Activated T-helper 17 cell treated with anti-CD3 and anti-CD28 coated beads, Interleukin-2, amount 50 U/mL, for 72 hours (primary cell): ENCODE measurements around the gene SNX21. TPM values are rescaled to one million over a fixed set of nuclear protein-coding genes. Genes with fewer than 3 reads are reported as not detected.
A peak's percentile ranks its signal among the peaks of the same experiment; 100 is the strongest.
"Not testable (repeated sequence)": the region's sequence is repeated elsewhere in the genome, so short reads cannot be mapped to it uniquely, and the experiment has no call there.

Source experiments
- ATAC-seq: fragments of 150-1000 bp; cut with Tn5 transposase; replicated peaks from 2 replicates; pipeline ENCODE4 v1.10.0; 2021; ENCODE audit warnings: mild to moderate bottlenecking, moderate library complexity
- H3K27ac Mint-ChIP-seq: one replicate; pipeline ENCODE4 v1.8.0; 2022; ENCODE audit warnings: mixed read lengths
- H3K27me3 Mint-ChIP-seq: one replicate; pipeline ENCODE4 v1.8.0; 2022; ENCODE audit warnings: mixed read lengths
- H3K36me3 Mint-ChIP-seq: one replicate; pipeline ENCODE4 v1.8.0; 2022; ENCODE audit warnings: low read depth, mild to moderate bottlenecking, mixed read lengths
- H3K4me1 Mint-ChIP-seq: one replicate; pipeline ENCODE4 v1.8.0; 2022; ENCODE audit warnings: mixed read lengths
- H3K4me3 Mint-ChIP-seq: one replicate; pipeline ENCODE4 v1.8.0; 2022; ENCODE audit warnings: mild to moderate bottlenecking, mixed read lengths
- H3K9me3 Mint-ChIP-seq: one replicate; pipeline ENCODE4 v1.8.0; 2022; ENCODE audit warnings: mixed read lengths
- total RNA-seq, 2 donors: library from RNA; stranded (reverse); gene quantifications; one replicate each; pipeline ENCODE4 v1.2.3, GENCODE V29; 2022

SNX21 gene
- total RNA-seq, 2 donors from 2014 or later, result 2.2 to 2.6 TPM

DNA sequence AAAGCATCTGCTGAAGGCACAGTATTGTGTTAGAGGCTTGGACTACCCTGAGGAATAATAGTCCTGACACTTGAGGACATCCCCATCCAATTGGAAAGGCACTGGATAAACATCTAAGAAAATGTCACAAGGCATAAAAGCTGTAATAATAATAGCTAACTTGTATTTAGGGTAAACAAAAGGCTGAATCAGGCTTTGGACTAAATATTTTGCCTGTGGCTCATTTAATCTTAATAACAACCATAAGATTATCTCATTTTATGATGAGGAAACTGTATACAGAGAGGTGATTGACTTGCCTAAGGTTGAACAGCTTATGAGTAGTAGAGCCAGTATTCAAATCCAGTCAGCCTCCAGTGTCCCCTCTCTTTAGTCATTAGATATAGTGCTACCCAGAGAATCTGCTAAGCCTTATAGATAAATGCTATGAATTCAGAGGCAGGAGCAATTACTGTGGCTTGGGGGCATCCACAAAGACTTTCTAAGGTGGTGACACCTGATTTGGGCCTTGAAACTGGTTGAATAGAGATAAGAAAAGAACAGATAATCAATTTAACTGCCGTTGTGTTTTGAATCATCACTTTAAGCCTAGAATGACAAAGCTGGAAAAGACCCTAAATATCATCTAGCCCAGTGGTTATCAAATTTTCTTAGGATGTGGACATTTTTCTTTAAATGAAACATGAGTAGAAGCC is 40.0 kb downstream of the SNX21 start:
- Mint-ChIP-seq H3K27me3 (no peaks in the 10 kb centered on the region), H3K36me3 (peaks cover 12% of the 10 kb centered on the region), H3K9me3 (no peaks in the 10 kb centered on the region), H3K4me3 (no peak overlapping the region), H3K27ac (no peak overlapping the region), H3K4me1 (no peaks in the 10 kb centered on the region)
- ATAC-seq, result no peak

DNA sequence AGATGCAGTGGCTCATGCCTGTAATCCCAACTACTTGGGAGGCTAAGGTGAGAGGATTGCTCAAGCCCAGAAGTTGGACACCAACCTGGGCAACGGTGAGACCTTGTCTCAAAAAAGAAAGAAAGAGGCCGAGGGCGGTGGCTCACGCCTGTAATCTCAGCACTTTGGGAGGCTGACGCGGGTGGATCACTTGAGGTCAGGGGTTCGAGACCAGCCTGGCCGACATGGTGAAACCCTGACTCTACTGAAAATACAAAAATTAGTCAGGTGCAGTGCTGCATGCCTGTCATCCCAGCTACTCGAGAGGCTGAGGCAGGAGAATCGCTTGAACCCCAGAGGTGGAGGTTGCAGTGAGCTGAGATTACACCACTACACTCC is 40.5 kb downstream of the SNX21 start:
- not testable (repeated sequence) for ATAC-seq, H3K4me1 Mint-ChIP-seq, H3K4me3 Mint-ChIP-seq, H3K9me3 Mint-ChIP-seq, H3K27me3 Mint-ChIP-seq, H3K27ac Mint-ChIP-seq
- H3K36me3 Mint-ChIP-seq, result peaks cover 12% of the 10 kb centered on the region

GRCh38 chr20:45874576-45874975 is 41.0 kb downstream of the SNX21 start:
- H3K9me3 Mint-ChIP-seq, result no peaks in the 10 kb centered on the region
- H3K36me3 Mint-ChIP-seq, result peaks cover 12% of the 10 kb centered on the region
- no peak for ATAC-seq
- no peaks in the 10 kb centered on the region for H3K4me1 Mint-ChIP-seq
- H3K27ac Mint-ChIP-seq, result no peak overlapping the region
- no peak overlapping the region for H3K4me3 Mint-ChIP-seq
- no peaks in the 10 kb centered on the region for H3K27me3 Mint-ChIP-seq

DNA sequence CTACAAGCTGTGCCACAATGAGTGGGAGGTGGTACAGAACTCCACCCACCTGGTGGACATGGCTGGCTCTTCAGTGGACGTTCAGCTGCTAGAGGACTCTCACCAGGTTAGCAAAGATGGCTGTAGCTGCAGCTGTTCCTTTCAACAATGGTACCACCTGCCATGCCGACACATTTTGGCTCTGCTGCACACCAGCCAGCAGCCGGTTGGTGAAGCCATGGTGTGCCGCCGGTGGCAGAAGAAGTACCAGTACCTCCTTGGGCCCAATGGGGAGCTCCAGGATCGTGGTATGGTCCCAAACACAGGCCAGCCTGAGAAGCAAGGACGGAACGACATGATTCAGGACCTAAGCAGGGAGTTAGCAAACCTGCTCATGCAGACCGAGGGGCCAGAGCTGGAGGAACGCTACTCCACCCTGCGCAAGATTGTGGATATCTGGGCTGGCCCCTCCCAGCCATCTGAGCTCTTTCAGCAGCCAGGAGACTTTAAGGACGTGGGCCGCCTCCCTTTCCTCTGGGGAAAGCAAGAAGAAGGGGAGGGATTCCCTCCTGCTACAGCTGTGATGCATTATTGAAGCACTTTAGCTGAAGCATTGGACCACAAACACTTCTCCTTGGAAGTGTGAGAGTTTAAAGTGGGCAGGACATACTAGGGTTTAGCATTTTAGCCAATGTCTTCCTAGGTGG is 44.6 kb downstream of the SNX21 start:
- Mint-ChIP-seq H3K27me3 (no peaks in the 10 kb centered on the region), H3K27ac (no peak overlapping the region), H3K36me3 (peaks cover 24% of the 10 kb centered on the region), H3K9me3 (no peaks in the 10 kb centered on the region), H3K4me3 (no peak overlapping the region), H3K4me1 (peaks cover 20% of the 10 kb centered on the region)
- no peak for ATAC-seq

DNA sequence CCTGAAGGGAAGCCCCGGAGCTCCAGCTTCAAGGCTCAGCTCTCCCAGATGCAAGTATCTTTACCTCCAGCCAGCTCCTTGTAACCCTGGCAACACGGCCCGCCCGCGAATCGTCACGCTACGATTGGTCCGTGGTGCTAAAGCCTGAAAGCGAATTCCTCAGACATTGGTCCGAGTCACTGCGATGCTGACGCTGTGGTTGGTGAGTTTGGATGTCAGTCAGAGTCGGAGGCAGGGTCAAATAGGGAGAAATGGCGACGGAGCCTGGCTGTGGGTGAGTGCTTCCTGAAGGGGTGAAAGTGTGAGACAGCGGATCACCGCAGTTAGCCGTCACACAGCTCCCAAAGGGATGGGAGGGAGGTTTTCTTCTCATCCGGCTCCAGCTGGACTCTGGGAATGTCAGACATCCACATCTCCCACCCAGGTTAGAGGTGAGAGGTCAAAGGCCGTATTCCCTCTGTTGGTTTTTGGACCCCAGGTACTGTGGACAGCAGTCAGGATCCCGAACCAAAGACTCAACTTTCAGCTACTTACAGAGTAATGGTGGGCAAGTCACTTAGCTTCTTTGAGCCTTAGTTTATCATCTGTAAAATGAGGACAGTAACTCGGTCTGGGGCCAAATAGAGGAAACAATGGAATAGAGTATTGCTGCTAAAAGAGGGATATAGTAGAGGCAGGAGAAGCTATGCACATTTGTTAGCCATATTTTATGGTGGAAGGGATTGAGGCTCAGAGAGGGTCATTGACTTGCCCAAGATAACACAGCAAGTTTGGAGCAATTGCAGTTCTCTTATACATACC is 47.6 kb downstream of the SNX21 start, which contains the start of gene ZSWIM1:
Gene ZSWIM1, plus strand, starts transcription at position 240 of the 801 bp plus-strand sequence. CDS start 1,366 bp downstream, outside the sequence.
- H3K27me3 Mint-ChIP-seq, result no peaks in the 10 kb centered on the region
- H3K36me3 Mint-ChIP-seq, result peaks cover 35% of the 10 kb centered on the region
- H3K27ac Mint-ChIP-seq, result peak within 1 kb of the TSS; percentile 87
- peaks cover 28% of the 10 kb centered on the region for H3K4me1 Mint-ChIP-seq
- peak within 1 kb of the TSS; percentile 86 for H3K4me3 Mint-ChIP-seq
- no peaks in the 10 kb centered on the region for H3K9me3 Mint-ChIP-seq
- peak; percentile 96 for ATAC-seq

DNA sequence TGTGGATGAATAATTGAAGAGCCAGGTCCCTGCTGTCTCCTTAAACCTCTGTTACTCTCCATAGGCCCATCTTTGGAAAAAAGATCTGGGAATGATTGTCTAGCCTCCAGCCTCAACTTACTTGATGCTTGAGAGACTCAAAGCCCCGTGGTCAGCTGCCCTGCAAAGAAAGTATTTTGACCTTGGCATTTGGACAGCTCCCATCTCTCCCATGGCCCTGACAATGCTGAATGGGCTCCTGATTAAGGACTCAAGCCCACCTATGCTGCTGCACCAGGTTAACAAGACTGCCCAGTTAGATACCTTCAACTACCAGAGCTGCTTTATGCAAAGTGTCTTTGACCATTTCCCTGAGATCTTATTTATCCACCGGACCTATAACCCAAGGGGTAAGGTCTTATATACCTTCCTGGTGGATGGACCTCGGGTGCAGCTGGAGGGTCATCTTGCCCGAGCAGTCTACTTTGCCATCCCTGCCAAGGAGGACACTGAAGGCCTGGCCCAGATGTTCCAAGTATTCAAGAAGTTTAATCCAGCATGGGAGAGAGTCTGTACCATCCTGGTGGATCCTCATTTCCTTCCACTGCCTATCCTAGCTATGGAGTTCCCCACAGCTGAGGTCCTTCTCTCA is 49.0 kb downstream of the SNX21 start:
- Mint-ChIP-seq H3K4me3 (peak overlapping the region; percentile 86), H3K27me3 (no peaks in the 10 kb centered on the region), H3K27ac (peak overlapping the region; percentile 87), H3K4me1 (peaks cover 28% of the 10 kb centered on the region), H3K36me3 (peaks cover 29% of the 10 kb centered on the region), H3K9me3 (no peaks in the 10 kb centered on the region)
- ATAC-seq, result no peak

GRCh38 chr20:45883100-45883469 is 49.5 kb downstream of the SNX21 start:
- Mint-ChIP-seq H3K4me3 (peak overlapping the region; percentile 86), H3K27me3 (no peaks in the 10 kb centered on the region), H3K4me1 (peaks cover 28% of the 10 kb centered on the region), H3K9me3 (no peaks in the 10 kb centered on the region), H3K36me3 (peaks cover 29% of the 10 kb centered on the region), H3K27ac (no peak overlapping the region)
- ATAC-seq, result no peak

GRCh38 chr20:45886590-45887345 is 53.2 kb downstream of the SNX21 start:
- no peak overlapping the region for H3K4me3 Mint-ChIP-seq
- no peaks in the 10 kb centered on the region for H3K27me3 Mint-ChIP-seq
- no peak overlapping the region for H3K27ac Mint-ChIP-seq
- H3K36me3 Mint-ChIP-seq, result peaks cover 29% of the 10 kb centered on the region
- H3K9me3 Mint-ChIP-seq, result no peaks in the 10 kb centered on the region
- peaks cover 18% of the 10 kb centered on the region for H3K4me1 Mint-ChIP-seq
- ATAC-seq, result no peak

- Mint-ChIP-seq H3K4me3 (no peak within 1 kb of the TSS), H3K36me3 (peaks cover 30% of the 10 kb centered on the region), H3K9me3 (no peaks in the 10 kb centered on the region), H3K27ac (no peak within 1 kb of the TSS), H3K4me1 (peaks cover 17% of the 10 kb centered on the region), H3K27me3 (no peaks in the 10 kb centered on the region)
- ATAC-seq, result no peak
Observed at GRCh38 chr20:45887346-45887715, 53.7 kb downstream of the SNX21 start, which contains the start of gene SPATA25. Gene SPATA25 (minus strand): TSS chr20:45887622. CDS start chr20:45887590, 32 bp downstream.

GRCh38 chr20:45888681-45889080 is 55.1 kb downstream of the SNX21 start:
- no peak for ATAC-seq
- H3K36me3 Mint-ChIP-seq, result peaks cover 30% of the 10 kb centered on the region
- H3K27ac Mint-ChIP-seq, result no peak overlapping the region
- no peaks in the 10 kb centered on the region for H3K9me3 Mint-ChIP-seq
- H3K4me1 Mint-ChIP-seq, result peaks cover 14% of the 10 kb centered on the region
- H3K4me3 Mint-ChIP-seq, result no peak overlapping the region
- no peaks in the 10 kb centered on the region for H3K27me3 Mint-ChIP-seq

- H3K4me3 Mint-ChIP-seq, result peak overlapping the region; percentile 95
- H3K36me3 Mint-ChIP-seq, result peaks cover 36% of the 10 kb centered on the region
- peak overlapping the region; percentile 90 for H3K27ac Mint-ChIP-seq
- peak; percentile 5 for ATAC-seq
- peaks cover 15% of the 10 kb centered on the region for H3K4me1 Mint-ChIP-seq
- no peaks in the 10 kb centered on the region for H3K9me3 Mint-ChIP-seq
- no peaks in the 10 kb centered on the region for H3K27me3 Mint-ChIP-seq
Observed at GRCh38 chr20:45890077-45890984, 56.7 kb downstream of the SNX21 start.

- Mint-ChIP-seq H3K4me1 (peaks cover 15% of the 10 kb centered on the region), H3K9me3 (no peaks in the 10 kb centered on the region), H3K36me3 (peaks cover 46% of the 10 kb centered on the region), H3K27me3 (no peaks in the 10 kb centered on the region), H3K27ac (peak within 1 kb of the TSS; percentile 90), H3K4me3 (peak within 1 kb of the TSS; percentile 95)
- peak; percentile 84 for ATAC-seq
Observed at GRCh38 chr20:45890985-45891983, 57.7 kb downstream of the SNX21 start, which contains the start of the genes CTSA and NEURL2. Gene CTSA (plus strand): TSS chr20:45891335. CDS start chr20:45891569, 234 bp downstream. Gene NEURL2 (minus strand): TSS chr20:45891208. CDS start chr20:45890991, 217 bp downstream.
